ENCODE measurements around the gene ABL2. TPM values are rescaled to one million over a fixed set of nuclear protein-coding genes. Genes with fewer than 3 reads are reported as not detected.

The ABL2 gene
- total RNA-seq, 1 donor from 2014 or later = 22.9 TPM

- Mint-ChIP-seq H3K27me3 (ENCODE audit: low read depth) (no peaks in the 10 kb centered on the region), H3K4me3 (no peak overlapping the region), H3K9me3 (no peaks in the 10 kb centered on the region), H3K36me3 (ENCODE audit: low read depth) (peaks cover 2% of the 10 kb centered on the region), H3K27ac (ENCODE audit: unreplicated experiment) (no peak overlapping the region), H3K4me1 (no peaks in the 10 kb centered on the region)
- no peak for DNase-seq (ENCODE audit: low read depth, low spot score)
- TF ChIP-seq CTCF (conservative IDR thresholded peaks at IDR 0.05) = no peak
These were observed 102.1 kb downstream of the ABL2 start for GRCh38 chr1:179127163-179127895.

GRCh38 chr1:179126338-179127060 is 103.0 kb downstream of the ABL2 start:
- Mint-ChIP-seq H3K9me3 (no peaks in the 10 kb centered on the region), H3K27me3 (ENCODE audit: low read depth) (no peaks in the 10 kb centered on the region), H3K36me3 (ENCODE audit: low read depth) (peaks cover 2% of the 10 kb centered on the region), H3K27ac (ENCODE audit: unreplicated experiment) (no peak overlapping the region), H3K4me3 (no peak overlapping the region), H3K4me1 (no peaks in the 10 kb centered on the region)
- no peak for TF ChIP-seq CTCF (conservative IDR thresholded peaks at IDR 0.05)
- no peak for DNase-seq (ENCODE audit: low read depth, low spot score)

- Mint-ChIP-seq H3K27me3 (ENCODE audit: low read depth) (no peaks in the 10 kb centered on the region), H3K4me3 (no peak overlapping the region), H3K9me3 (no peaks in the 10 kb centered on the region), H3K4me1 (no peaks in the 10 kb centered on the region), H3K36me3 (ENCODE audit: low read depth) (peaks cover 4% of the 10 kb centered on the region), H3K27ac (ENCODE audit: unreplicated experiment) (no peak overlapping the region)
- DNase-seq (ENCODE audit: low read depth, low spot score) = no peak
- TF ChIP-seq CTCF (conservative IDR thresholded peaks at IDR 0.05) = no peak
These were observed 104.6 kb downstream of the ABL2 start for GRCh38 chr1:179124873-179125272.

GRCh38 chr1:179121159-179121938 is 108.1 kb downstream of the ABL2 start:
- DNase-seq (ENCODE audit: low read depth, low spot score) = peak; percentile 15
- no peak overlapping the region for H3K4me3 Mint-ChIP-seq
- no peak overlapping the region for H3K27ac Mint-ChIP-seq (ENCODE audit: unreplicated experiment)
- H3K36me3 Mint-ChIP-seq (ENCODE audit: low read depth) = peaks cover 13% of the 10 kb centered on the region
- no peaks in the 10 kb centered on the region for H3K27me3 Mint-ChIP-seq (ENCODE audit: low read depth)
- H3K9me3 Mint-ChIP-seq = no peaks in the 10 kb centered on the region
- peak; percentile 69 for TF ChIP-seq CTCF (conservative IDR thresholded peaks at IDR 0.05)
- H3K4me1 Mint-ChIP-seq = no peaks in the 10 kb centered on the region

GRCh38 chr1:179120736-179121135 is 108.7 kb downstream of the ABL2 start:
- Mint-ChIP-seq H3K4me3 (no peak overlapping the region), H3K27ac (ENCODE audit: unreplicated experiment) (no peak overlapping the region), H3K9me3 (no peaks in the 10 kb centered on the region), H3K4me1 (no peaks in the 10 kb centered on the region), H3K36me3 (ENCODE audit: low read depth) (peaks cover 16% of the 10 kb centered on the region), H3K27me3 (ENCODE audit: low read depth) (no peaks in the 10 kb centered on the region)
- DNase-seq (ENCODE audit: low read depth, low spot score) = no peak
- TF ChIP-seq CTCF (conservative IDR thresholded peaks at IDR 0.05) = no peak
